Suprapubic skin (tissue), 4 donors: ENCODE results near the gene DYNC2H1.

Source experiments
- CTCF ChIP-seq, 2 donors: fragments of 200-600 bp in 1 of 2; fragments of 450-650 bp in 1 of 2; sonication (generic) in 1 of 2; IDR thresholded peaks; one replicate each; pipeline ENCODE4 v1.5.1; 2016 to 2019; ENCODE audit warnings: antibody characterized with exemption in 2 of 2, mild to moderate bottlenecking in 1 of 2, moderate library complexity in 1 of 2
- EP300 ChIP-seq: sonication (generic); formaldehyde crosslinking; IDR thresholded peaks from one replicate; pipeline ENCODE4 v1.6.1; 2017; ENCODE audit warnings: antibody characterized with exemption
- POLR2A ChIP-seq, 2 donors: fragments of 450-650 bp; IDR thresholded peaks; one replicate each; pipeline ENCODE4 v1.6.1; 2017; ENCODE audit warnings: antibody characterized with exemption in 2 of 2, mild to moderate bottlenecking in 2 of 2, moderate library complexity in 2 of 2
- POLR2AphosphoS5 ChIP-seq, 3 donors: sonication (generic); formaldehyde crosslinking; IDR thresholded peaks; one replicate each; pipeline ENCODE4 v1.6.1; 2017; ENCODE audit warnings: antibody characterized with exemption in 3 of 3

GRCh38 chr11:103515283-103515682 is 406.1 kb downstream of the DYNC2H1 start:
- TF ChIP-seq POLR2A (IDR thresholded peaks at IDR 0.05) (no peak), CTCF (IDR thresholded peaks at IDR 0.05) (no peak), EP300 (no peak), POLR2AphosphoS5 (IDR thresholded peaks at IDR 0.05) (no peak)
